Activated CD4-positive, alpha-beta T cell treated with anti-CD3 and anti-CD28 coated beads, Interleukin-2, amount 10 ng/mL, durations not matched to agents 7 days and 5 days (primary cell): ENCODE results near the gene PNKP. TPM values are rescaled to one million over a fixed set of nuclear protein-coding genes. Genes with fewer than 3 reads are reported as not detected.

ENCODE experiments used
- CTCF ChIA-PET: fragments of 350-600 bp; sonication (Branson Sonifier 250); formaldehyde crosslinking; loops from one replicate; lab custom pipeline; 2021; ENCODE audit warnings: antibody characterized with exemption; lab: Charles Lee
- POLR2A ChIA-PET: fragments of 350-600 bp; sonication (Branson Sonifier 250); formaldehyde crosslinking; loops from one replicate; lab custom pipeline; 2021; ENCODE audit warnings: antibody characterized with exemption; lab: Charles Lee
- DNase-seq: peaks from one replicate; pipeline ENCODE4 v3.0.0-alpha.2; 2020
- H3K27ac Mint-ChIP-seq: one replicate; pipeline ENCODE4 v1.8.0; 2021; ENCODE audit warnings: mild to moderate bottlenecking, moderate library complexity, mixed read lengths
- H3K27me3 Mint-ChIP-seq: one replicate; pipeline ENCODE4 v1.8.0; 2021; ENCODE audit warnings: mixed read lengths
- H3K36me3 Mint-ChIP-seq: one replicate; pipeline ENCODE4 v1.8.0; 2021; ENCODE audit warnings: low read depth, mixed read lengths
- H3K4me1 Mint-ChIP-seq: one replicate; pipeline ENCODE4 v1.8.0; 2021; ENCODE audit warnings: mixed read lengths
- H3K4me3 Mint-ChIP-seq: one replicate; pipeline ENCODE4 v1.8.0; 2021; ENCODE audit warnings: mild to moderate bottlenecking, moderate library complexity, mixed read lengths
- H3K9me3 Mint-ChIP-seq: one replicate; pipeline ENCODE4 v1.8.0; 2021; ENCODE audit warnings: mixed read lengths
- total RNA-seq, 2 experiments: library from RNA; stranded (reverse); gene quantifications; one replicate each; pipeline ENCODE4 v1.2.3, GENCODE V29; 2021

Gene PNKP
- total RNA-seq, 2 experiments from 2014 or later, result 105 to 131 TPM

DNA sequence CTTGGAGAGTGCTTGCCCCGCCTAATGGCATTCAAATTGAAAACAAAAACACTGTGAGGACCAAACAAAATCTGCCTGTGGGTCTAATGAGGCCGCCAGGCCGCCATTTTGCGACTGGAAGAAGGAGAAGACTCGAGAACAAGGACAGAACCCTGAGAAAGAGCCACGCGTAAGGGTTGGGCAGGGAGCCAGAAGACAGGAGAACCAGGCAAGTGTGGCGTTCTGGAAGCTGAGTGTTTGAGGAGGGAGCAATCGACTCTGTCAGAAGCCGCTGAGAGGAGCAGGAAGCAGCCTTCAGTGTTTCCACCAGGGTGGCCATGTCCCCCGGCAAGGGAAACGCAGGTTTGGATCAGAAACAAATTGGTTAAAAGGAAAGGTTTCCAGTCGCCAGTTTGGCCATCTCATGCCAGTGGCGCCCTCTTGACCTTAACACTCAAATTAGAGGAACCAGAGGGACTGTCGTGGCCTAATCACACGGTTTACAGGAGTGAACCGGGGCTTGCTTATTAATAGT is 26.6 kb downstream of the PNKP start:
- Mint-ChIP-seq H3K4me1 (peaks cover 3% of the 10 kb centered on the region), H3K27ac (no peak overlapping the region), H3K27me3 (no peaks in the 10 kb centered on the region), H3K4me3 (no peak overlapping the region), H3K9me3 (no peaks in the 10 kb centered on the region), H3K36me3 (peaks cover 26% of the 10 kb centered on the region)
- ChIA-PET POLR2A (no interaction called here), CTCF (interaction anchor here (1.5 kb wide), 1 partner anchor 29 kb away, joined by 3 read pairs; no protein-coding TSS in a partner anchor)
- DNase-seq, result no peak

DNA sequence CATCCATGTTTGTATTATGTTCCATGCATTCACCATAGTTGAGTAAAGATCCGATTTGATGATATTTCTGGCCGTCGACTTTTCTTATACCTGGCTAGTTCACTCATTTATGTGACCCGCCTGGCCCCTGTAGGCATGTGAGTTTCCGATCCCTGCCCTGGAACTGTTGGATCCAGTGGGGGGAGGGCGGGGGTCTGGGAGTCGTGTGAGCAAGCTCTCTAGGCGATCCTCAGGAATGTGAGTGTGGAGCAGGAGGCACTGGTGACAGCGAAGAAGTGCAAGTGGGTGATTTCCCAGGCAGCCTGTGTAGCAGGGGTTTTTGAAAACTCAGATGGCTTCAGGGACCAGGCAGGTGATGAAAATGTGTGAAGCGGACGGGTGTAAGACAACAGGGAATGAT is 27.1 kb downstream of the PNKP start:
- H3K27ac Mint-ChIP-seq, result no peak overlapping the region
- no peak for DNase-seq
- no peaks in the 10 kb centered on the region for H3K9me3 Mint-ChIP-seq
- ChIA-PET CTCF (no interaction called here), POLR2A (no interaction called here)
- H3K4me1 Mint-ChIP-seq, result peaks cover 3% of the 10 kb centered on the region
- H3K36me3 Mint-ChIP-seq, result peaks cover 26% of the 10 kb centered on the region
- H3K4me3 Mint-ChIP-seq, result no peak overlapping the region
- H3K27me3 Mint-ChIP-seq, result no peaks in the 10 kb centered on the region

DNA sequence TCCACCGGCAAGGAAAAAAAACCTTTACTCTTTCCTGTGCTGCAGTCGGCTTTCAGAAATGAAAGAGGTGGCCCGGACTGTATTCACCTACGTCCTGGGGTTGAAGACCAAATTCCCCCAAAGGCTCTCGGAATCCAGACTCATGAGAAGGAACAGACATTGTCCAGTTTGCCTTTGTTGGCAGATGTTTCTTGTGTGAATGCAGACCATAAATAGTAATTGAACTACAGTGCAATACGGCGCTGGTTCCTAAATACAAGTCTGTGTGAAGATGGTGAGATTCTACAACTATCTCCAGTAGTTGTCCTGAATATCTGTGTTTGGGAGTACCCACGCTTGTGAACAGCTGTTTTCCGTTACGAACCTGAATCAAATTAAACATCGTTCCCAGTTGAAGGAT is 27.7 kb downstream of the PNKP start:
- DNase-seq, result no peak
- Mint-ChIP-seq H3K4me3 (no peak overlapping the region), H3K36me3 (peaks cover 32% of the 10 kb centered on the region), H3K27ac (no peak overlapping the region), H3K27me3 (no peaks in the 10 kb centered on the region), H3K4me1 (peaks cover 3% of the 10 kb centered on the region), H3K9me3 (no peaks in the 10 kb centered on the region)
- ChIA-PET POLR2A (no interaction called here), CTCF (no interaction called here)

DNA sequence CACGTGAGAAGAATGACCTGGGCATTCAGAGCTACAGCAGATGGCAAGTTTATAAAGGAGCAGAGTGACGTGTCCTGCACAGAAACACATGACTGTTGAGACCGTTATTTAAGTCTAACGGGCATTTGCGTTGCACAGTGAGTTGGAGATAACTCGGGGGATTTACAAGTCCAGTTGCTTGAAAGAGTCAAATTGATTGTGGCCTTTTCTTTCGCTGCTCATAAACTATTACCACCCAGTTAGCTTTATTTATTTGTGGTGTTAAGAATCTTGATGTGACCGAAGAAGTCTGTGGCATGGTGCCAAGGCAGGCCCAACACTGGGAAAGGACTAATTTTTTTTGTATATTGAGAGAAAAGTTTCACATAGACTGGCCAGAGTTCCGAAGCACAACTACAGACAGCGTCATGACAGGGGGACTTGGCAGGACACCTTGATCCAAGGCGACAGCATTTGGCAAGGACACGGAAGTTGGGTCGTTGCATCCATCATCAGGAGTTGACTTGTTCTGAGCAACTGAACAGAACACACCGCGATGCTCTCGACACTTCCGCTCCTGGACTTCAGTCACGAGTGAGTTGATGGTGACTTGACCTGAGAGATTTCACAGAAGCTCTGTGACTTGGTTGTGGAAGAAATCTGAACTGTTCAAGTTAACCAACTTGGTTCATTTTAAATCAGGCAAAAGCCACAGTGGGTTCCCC is 28.3 kb downstream of the PNKP start:
- no peak overlapping the region for H3K27ac Mint-ChIP-seq
- no peaks in the 10 kb centered on the region for H3K9me3 Mint-ChIP-seq
- H3K4me3 Mint-ChIP-seq, result no peak overlapping the region
- H3K4me1 Mint-ChIP-seq, result peaks cover 3% of the 10 kb centered on the region
- no peaks in the 10 kb centered on the region for H3K27me3 Mint-ChIP-seq
- H3K36me3 Mint-ChIP-seq, result peaks cover 34% of the 10 kb centered on the region
- POLR2A ChIA-PET, result no interaction called here
- CTCF ChIA-PET, result interaction anchor here (1.1 kb wide), 1 partner anchor 9 kb away, joined by 4 read pairs; no protein-coding TSS in a partner anchor
- DNase-seq, result no peak

DNA sequence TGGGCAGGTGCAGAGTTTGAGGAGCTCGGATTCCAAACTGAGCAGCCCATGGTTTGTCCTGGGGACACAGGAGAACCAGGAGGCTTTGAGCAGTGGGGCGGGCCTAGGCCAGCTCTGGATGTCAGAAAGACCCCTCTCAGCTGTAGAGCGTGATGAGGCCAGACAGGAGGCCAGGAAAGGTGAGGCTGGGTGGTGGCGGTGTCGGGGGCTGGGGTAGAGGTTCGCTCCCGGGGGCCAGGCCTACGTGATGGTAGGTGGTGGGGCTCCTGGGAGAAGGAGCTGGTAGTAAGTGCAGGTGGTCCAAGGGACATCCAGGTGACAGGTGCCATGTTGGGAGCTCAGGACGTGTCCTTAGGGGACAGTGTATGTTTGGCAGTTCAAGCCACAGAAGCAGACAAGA is 30.0 kb downstream of the PNKP start:
- Mint-ChIP-seq H3K4me3 (no peak overlapping the region), H3K27ac (no peak overlapping the region), H3K27me3 (no peaks in the 10 kb centered on the region), H3K4me1 (peaks cover 9% of the 10 kb centered on the region), H3K9me3 (no peaks in the 10 kb centered on the region), H3K36me3 (peaks cover 40% of the 10 kb centered on the region)
- POLR2A ChIA-PET, result no interaction called here
- no peak for DNase-seq
- CTCF ChIA-PET, result interaction anchor here (0.6 to 1.6 kb wide), 2 partner anchors 13 to 1297 kb away, joined by 3 read pairs; no protein-coding TSS in a partner anchor

DNA sequence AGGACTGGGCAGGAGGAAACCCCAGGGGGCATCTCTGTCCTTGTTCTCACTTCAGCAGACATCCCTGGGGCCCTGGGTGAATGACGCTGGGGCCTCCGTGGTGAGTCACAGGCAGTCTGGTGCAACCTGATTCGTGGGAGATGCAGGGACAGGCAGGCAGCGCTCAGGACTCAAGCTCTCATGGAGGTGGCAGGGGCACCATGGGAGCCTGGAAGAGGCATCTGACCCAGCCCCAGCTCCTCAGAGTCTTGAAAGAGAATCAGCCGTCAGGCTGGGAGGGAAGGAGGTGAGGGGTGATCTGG is 30.4 kb downstream of the PNKP start:
- peaks cover 14% of the 10 kb centered on the region for H3K4me1 Mint-ChIP-seq
- no peak for DNase-seq
- peaks cover 41% of the 10 kb centered on the region for H3K36me3 Mint-ChIP-seq
- H3K9me3 Mint-ChIP-seq, result no peaks in the 10 kb centered on the region
- no peaks in the 10 kb centered on the region for H3K27me3 Mint-ChIP-seq
- ChIA-PET POLR2A (no interaction called here), CTCF (interaction anchor here (1.6 kb wide), 1 partner anchor 13 kb away, joined by 3 read pairs; no protein-coding TSS in a partner anchor)
- no peak overlapping the region for H3K4me3 Mint-ChIP-seq
- peak overlapping the region; percentile 46 for H3K27ac Mint-ChIP-seq

DNA sequence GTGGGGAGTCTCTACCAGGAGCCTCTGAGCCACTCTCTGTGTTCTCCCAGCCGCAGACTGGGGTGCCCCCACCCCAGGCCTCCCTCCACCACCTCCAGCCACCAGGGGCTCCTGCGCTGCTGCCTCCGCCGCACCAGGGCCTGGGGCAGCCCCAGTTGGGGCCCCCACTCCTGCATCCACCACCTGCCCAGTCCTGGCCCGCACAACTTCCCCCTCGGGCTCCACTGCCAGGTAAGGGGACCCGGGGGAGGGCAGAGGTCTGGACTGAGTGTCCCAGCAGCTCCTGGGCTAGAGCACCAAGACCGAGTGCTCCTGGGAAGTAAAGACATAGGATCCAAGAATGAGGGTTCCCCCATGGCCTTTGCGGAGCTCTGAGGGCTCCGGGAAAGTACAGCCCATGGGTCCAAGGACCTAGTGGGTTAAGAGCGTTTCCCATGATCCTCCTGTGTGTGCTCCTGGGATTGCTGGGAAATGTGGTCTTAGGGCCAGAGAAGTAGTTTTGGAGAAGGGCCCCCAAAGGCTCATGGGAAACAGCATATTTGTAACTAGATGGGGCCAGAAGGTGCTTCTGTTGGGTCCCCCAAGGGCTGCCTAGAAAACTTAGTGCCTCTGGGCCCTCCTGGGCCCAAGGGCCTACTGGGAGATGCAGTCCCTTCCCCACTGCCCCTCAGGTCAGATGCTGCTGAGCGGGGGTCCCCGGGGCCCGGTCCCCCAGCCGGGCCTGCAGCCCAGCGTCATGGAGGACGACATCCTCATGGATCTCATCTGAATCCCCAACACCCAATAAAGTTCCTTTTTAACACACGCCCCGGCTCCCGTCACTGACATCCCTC is 31.0 kb downstream of the PNKP start:
- Mint-ChIP-seq H3K27ac (no peak overlapping the region), H3K4me3 (no peak overlapping the region), H3K27me3 (no peaks in the 10 kb centered on the region), H3K9me3 (no peaks in the 10 kb centered on the region), H3K4me1 (peaks cover 18% of the 10 kb centered on the region), H3K36me3 (peaks cover 44% of the 10 kb centered on the region)
- CTCF ChIA-PET, result interaction anchor here (1.6 kb wide), 1 partner anchor 12 kb away, joined by 3 read pairs; no protein-coding TSS in a partner anchor
- no peak for DNase-seq
- POLR2A ChIA-PET, result no interaction called here

DNA sequence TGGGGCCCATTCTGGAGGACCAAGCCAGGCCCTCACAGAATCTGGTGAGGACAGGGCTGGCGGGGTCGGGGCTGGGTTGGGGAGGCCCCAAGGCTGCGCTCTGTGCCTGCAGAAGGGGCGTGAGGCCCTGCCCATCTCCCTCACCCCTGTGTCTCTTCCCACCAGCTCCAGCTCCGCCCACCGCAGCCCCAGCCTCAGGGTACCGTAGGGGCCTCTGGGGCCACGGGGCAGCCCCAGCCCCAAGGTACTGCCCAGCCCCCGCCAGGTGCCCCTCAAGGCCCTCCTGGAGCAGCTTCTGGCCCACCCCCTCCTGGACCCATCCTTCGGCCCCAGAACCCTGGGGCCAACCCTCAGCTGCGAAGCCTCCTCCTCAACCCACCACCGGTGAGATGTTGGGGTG is 31.8 kb downstream of the PNKP start:
- H3K4me3 Mint-ChIP-seq, result no peak overlapping the region
- no peaks in the 10 kb centered on the region for H3K27me3 Mint-ChIP-seq
- ChIA-PET CTCF (interaction anchor here (3.1 kb wide), 1 partner anchor 14 kb away, joined by 13 read pairs; the partner anchor contains the start of gene PTOV1), POLR2A (no interaction called here)
- no peak for DNase-seq
- H3K9me3 Mint-ChIP-seq, result no peaks in the 10 kb centered on the region
- peaks cover 20% of the 10 kb centered on the region for H3K4me1 Mint-ChIP-seq
- H3K27ac Mint-ChIP-seq, result no peak overlapping the region
- peaks cover 44% of the 10 kb centered on the region for H3K36me3 Mint-ChIP-seq

DNA sequence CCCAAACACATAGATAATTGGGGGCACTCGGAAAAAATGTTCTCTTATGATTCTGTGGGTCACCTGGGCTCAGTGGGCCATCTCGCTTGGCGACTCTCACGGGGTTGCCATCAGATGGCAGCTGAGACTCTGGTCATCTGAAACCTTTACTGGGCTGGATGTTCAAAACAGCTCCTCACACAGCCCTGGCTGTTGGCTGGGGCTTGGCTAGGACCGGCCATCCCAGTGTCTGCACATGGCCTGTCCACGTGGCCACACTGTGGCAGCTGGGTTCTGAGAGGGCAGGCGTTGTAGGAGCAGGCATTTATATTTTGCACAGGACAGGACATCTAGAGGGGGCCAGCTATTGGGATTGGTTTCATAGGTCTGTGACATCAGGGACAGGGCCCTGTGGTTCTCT is 33.8 kb downstream of the PNKP start:
- peaks cover 20% of the 10 kb centered on the region for H3K4me1 Mint-ChIP-seq
- ChIA-PET POLR2A (no interaction called here), CTCF (interaction anchor here (1.0 to 3.1 kb wide), 3 partner anchors 11 to 16 kb away, joined by 3 to 13 read pairs (median 4); partner anchors contain the start of gene PTOV1)
- H3K27ac Mint-ChIP-seq, result no peak overlapping the region
- no peak for DNase-seq
- H3K36me3 Mint-ChIP-seq, result peaks cover 36% of the 10 kb centered on the region
- H3K4me3 Mint-ChIP-seq, result no peak overlapping the region
- H3K27me3 Mint-ChIP-seq, result no peaks in the 10 kb centered on the region
- no peaks in the 10 kb centered on the region for H3K9me3 Mint-ChIP-seq

DNA sequence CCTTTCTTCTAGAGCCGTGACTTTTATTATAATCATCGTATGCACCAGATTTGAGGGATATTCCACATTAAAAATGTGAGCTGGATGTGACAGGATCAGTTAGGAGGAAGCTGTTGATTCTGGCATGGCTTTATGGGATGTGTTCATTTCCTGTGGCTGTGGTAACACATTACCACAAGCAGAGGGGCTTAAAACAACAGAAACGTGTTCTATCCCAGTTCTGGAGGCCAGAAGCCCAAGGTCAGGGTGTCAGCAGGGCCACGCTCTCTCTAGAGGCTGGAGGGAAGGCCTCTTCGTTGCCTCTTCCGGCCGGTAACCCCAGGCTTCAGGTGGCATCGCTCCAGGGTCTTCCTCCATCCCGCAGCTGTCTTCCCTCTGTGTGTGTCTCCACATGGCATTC is 34.8 kb downstream of the PNKP start:
- DNase-seq, result no peak
- POLR2A ChIA-PET, result interaction anchor here (0.6 kb wide), 1 partner anchor 691 kb away, joined by 5 read pairs; no protein-coding TSS in a partner anchor
- no peaks in the 10 kb centered on the region for H3K9me3 Mint-ChIP-seq
- peaks cover 30% of the 10 kb centered on the region for H3K36me3 Mint-ChIP-seq
- CTCF ChIA-PET, result interaction anchor here (1.5 to 3.1 kb wide), 2 partner anchors 14 to 17 kb away, joined by 4 to 13 read pairs; partner anchors contain the start of gene PTOV1
- peaks cover 18% of the 10 kb centered on the region for H3K4me1 Mint-ChIP-seq
- H3K27me3 Mint-ChIP-seq, result no peaks in the 10 kb centered on the region
- H3K27ac Mint-ChIP-seq, result no peak overlapping the region
- no peak overlapping the region for H3K4me3 Mint-ChIP-seq

DNA sequence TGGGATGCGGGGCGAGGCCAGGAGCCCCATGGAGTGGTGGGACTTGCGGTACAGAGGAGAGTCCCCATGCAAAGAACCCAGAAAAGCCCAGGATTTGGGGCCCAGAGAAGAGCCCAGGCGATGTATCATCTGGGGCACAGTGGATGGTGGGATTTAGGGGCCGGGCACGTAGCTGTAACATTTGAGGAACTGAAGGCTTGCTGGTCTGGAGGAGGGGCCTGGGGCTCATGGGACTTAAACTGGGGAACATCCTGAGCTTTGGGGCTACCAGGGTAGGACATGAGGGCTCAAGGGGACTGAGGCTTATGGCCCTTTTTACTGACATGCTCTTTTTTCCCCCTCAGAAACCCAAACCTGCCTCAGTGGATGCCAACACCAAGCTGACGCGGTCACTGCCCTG is 35.8 kb downstream of the PNKP start:
- H3K36me3 Mint-ChIP-seq, result peaks cover 26% of the 10 kb centered on the region
- H3K27me3 Mint-ChIP-seq, result no peaks in the 10 kb centered on the region
- peaks cover 17% of the 10 kb centered on the region for H3K4me1 Mint-ChIP-seq
- no peak overlapping the region for H3K27ac Mint-ChIP-seq
- H3K9me3 Mint-ChIP-seq, result no peaks in the 10 kb centered on the region
- DNase-seq, result no peak
- H3K4me3 Mint-ChIP-seq, result no peak overlapping the region
- ChIA-PET POLR2A (no interaction called here), CTCF (no interaction called here)

DNA sequence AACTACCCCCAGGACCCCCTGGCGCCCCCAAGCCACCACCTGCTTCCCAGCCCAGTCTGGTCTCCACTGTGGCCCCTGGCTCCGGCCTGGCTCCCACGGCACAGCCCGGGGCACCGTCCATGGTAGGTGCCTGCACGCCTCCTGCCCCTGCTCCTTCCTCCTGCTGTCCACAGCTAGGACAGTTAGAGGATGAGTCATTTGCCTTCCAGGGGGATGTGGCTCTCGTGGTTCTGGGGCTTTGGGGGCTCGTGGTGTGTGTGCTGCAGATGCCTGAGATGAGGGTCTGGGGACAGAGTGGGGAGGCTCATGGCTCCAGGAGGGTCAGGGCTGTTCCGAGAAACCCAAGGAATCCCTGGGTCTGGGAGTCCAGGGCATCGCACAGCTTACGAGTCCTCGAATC is 36.6 kb downstream of the PNKP start:
- Mint-ChIP-seq H3K4me3 (no peak overlapping the region), H3K27me3 (no peaks in the 10 kb centered on the region), H3K4me1 (peaks cover 17% of the 10 kb centered on the region), H3K9me3 (no peaks in the 10 kb centered on the region), H3K27ac (no peak overlapping the region), H3K36me3 (peaks cover 26% of the 10 kb centered on the region)
- POLR2A ChIA-PET, result no interaction called here
- no peak for DNase-seq
- CTCF ChIA-PET, result interaction anchor here (1.7 kb wide), 1 partner anchor 11 kb away, joined by 5 read pairs; no protein-coding TSS in a partner anchor

DNA sequence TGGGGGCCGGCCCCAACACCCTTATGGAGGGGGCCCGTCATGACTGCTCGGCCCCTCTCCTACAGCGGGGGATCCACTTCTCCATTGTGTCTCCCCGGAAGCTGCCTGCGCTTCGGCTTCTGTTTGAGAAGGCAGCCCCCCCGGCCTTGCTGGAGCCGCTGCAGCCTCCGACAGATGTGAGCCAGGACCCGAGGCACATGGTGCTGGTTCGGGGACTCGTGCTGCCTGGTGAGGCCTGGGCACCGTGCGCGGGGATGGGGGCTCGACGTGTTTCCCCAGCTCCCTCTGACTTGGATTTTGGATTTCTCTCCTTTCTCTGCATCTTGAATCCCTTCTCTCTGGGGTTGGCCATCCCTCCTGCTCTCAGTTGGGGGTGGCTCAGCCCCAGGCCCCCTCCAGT is 37.7 kb downstream of the PNKP start:
- POLR2A ChIA-PET, result no interaction called here
- H3K36me3 Mint-ChIP-seq, result peaks cover 19% of the 10 kb centered on the region
- CTCF ChIA-PET, result interaction anchor here (1.7 kb wide), 1 partner anchor 10 kb away, joined by 5 read pairs; no protein-coding TSS in a partner anchor

More for the DNA sequence above, 37.7 kb downstream of the PNKP start:
- H3K4me3 Mint-ChIP-seq, result no peak overlapping the region
- peaks cover 17% of the 10 kb centered on the region for H3K4me1 Mint-ChIP-seq
- no peak overlapping the region for H3K27ac Mint-ChIP-seq
- DNase-seq, result no peak
- H3K9me3 Mint-ChIP-seq, result no peaks in the 10 kb centered on the region
- no peaks in the 10 kb centered on the region for H3K27me3 Mint-ChIP-seq
